NCI-H2196 treated with DMSO at 0.1 percent for 48 hours (cell line): ENCODE measurements around the gene ILDR1.
"Not testable (repeated sequence)": the region's sequence is repeated elsewhere in the genome, so short reads cannot be mapped to it uniquely, and the experiment has no call there.

Experiments
- DNase-seq: peaks from one replicate; lab custom pipeline; 2025; ENCODE audit not compliant: unreplicated experiment; lab: John Stamatoyannopoulos, UW

ILDR1 gene

GRCh38 chr3:122021811-122022401, at the start of gene ILDR1:
Gene ILDR1, minus strand, starts transcription at chr3:122022247. Its CDS starts 170 bp downstream, at chr3:122022077.
- peak; percentile 69 for DNase-seq

GRCh38 chr3:122067588-122068240, 45.7 kb upstream of the ILDR1 start:
- no peak for DNase-seq

- no peak for DNase-seq
These were observed 45.1 kb upstream of the ILDR1 start for GRCh38 chr3:122067214-122067550.

GRCh38 chr3:122066331-122067213, 44.5 kb upstream of the ILDR1 start:
- no peak for DNase-seq

GRCh38 chr3:122064326-122064725, 42.3 kb upstream of the ILDR1 start:
- no peak for DNase-seq

- no peak for DNase-seq
These were observed 41.9 kb upstream of the ILDR1 start for GRCh38 chr3:122063908-122064307.

GRCh38 chr3:122060040-122060698, 38.1 kb upstream of the ILDR1 start:
- no peak for DNase-seq

- no peak for DNase-seq
These were observed 36.2 kb upstream of the ILDR1 start for GRCh38 chr3:122058294-122058693.

GRCh38 chr3:122057671-122058070, 35.6 kb upstream of the ILDR1 start:
- no peak for DNase-seq

GRCh38 chr3:122055215-122055614, 33.2 kb upstream of the ILDR1 start, which contains the start of gene CD86:
Gene CD86, plus strand, starts transcription at chr3:122055362. Its CDS starts 128 bp downstream, at chr3:122055490.
- no peak for DNase-seq

GRCh38 chr3:122052968-122053367, 30.9 kb upstream of the ILDR1 start:
- DNase-seq, result no peak

- not testable (repeated sequence) for DNase-seq
These were observed 25.7 kb upstream of the ILDR1 start for GRCh38 chr3:122047773-122048172.

- not testable (repeated sequence) for DNase-seq
These were observed 25.2 kb upstream of the ILDR1 start for GRCh38 chr3:122047296-122047695.

GRCh38 chr3:122033023-122033422, 11.0 kb upstream of the ILDR1 start:
- DNase-seq, result no peak

- DNase-seq, result no peak
These were observed 10.5 kb upstream of the ILDR1 start for GRCh38 chr3:122032531-122032930.

GRCh38 chr3:122031123-122031468, 9.0 kb upstream of the ILDR1 start:
- no peak for DNase-seq

GRCh38 chr3:122030381-122031122, 8.5 kb upstream of the ILDR1 start:
- DNase-seq, result no peak

GRCh38 chr3:122025296-122025695, 3.2 kb upstream of the ILDR1 start:
- no peak for DNase-seq

- no peak for DNase-seq
These were observed 2.8 kb upstream of the ILDR1 start for GRCh38 chr3:122024800-122025199.

- no peak for DNase-seq
These were observed 1.4 kb upstream of the ILDR1 start for GRCh38 chr3:122023335-122023910.
